HL-60 (cell line): Measurements from ENCODE around the gene ERCC2.

Source experiments
- DNase-seq, 2 experiments: peaks; one replicate each; pipeline ENCODE4 v3.0.0-alpha.2; 2010 to 2020; ENCODE audit warnings: low read depth in 1 of 2, low spot score in 1 of 2
- H3K27ac ChIP-seq: fragments of 250-450 bp; sonication (Bioruptor Pico); replicated peaks from 2 replicates; pipeline ENCODE4 v1.5.1; 2020; ENCODE audit warnings: mild to moderate bottlenecking, moderate library complexity
- H3K27me3 ChIP-seq: fragments of 250-450 bp; sonication (Bioruptor Pico); 2 replicates; pipeline ENCODE4 v1.5.1; 2021; ENCODE audit warnings: mild to moderate bottlenecking, moderate library complexity; ENCODE audit not compliant: insufficient read depth, poor library complexity, severe bottlenecking
- H3K4me3 ChIP-seq: replicated peaks from 2 replicates; pipeline ENCODE4 v1.5.1; 2011; ENCODE audit warnings: mild to moderate bottlenecking, control low read depth, low read length; ENCODE audit not compliant: insufficient read depth
- CTCF ChIP-seq: IDR thresholded peaks from one replicate; pipeline ENCODE4 v1.5.1; 2011; ENCODE audit warnings: low read length, control low read depth, inconsistent platforms; ENCODE audit not compliant: insufficient read depth
- GABPA ChIP-seq: IDR thresholded peaks from 2 replicates; pipeline ENCODE4 v1.6.1; 2012; ENCODE audit warnings: low read depth
- POLR2AphosphoS5 ChIP-seq: IDR thresholded peaks from 2 replicates; pipeline ENCODE4 v1.6.1; 2012; ENCODE audit warnings: low read depth
- REST ChIP-seq: IDR thresholded peaks from 2 replicates; pipeline ENCODE4 v1.6.1; 2012; ENCODE audit warnings: low read depth; ENCODE audit not compliant: insufficient replicate concordance
- SPI1 ChIP-seq: IDR thresholded peaks from 2 replicates; pipeline ENCODE4 v1.6.1; 2012; ENCODE audit warnings: low read depth, mild to moderate bottlenecking, borderline replicate concordance

Gene ERCC2

GRCh38 chr19:45306040-45306439 is 64.3 kb downstream of the ERCC2 start:
- H3K27ac ChIP-seq: no peak overlapping the region
- DNase-seq: no peak
- no peak overlapping the region for H3K4me3 ChIP-seq
- TF ChIP-seq GABPA: no peak
- TF ChIP-seq POLR2AphosphoS5: no peak
- no peak for TF ChIP-seq CTCF
- TF ChIP-seq REST: no peak
- TF ChIP-seq SPI1: no peak
- H3K27me3 ChIP-seq: no peaks in the 10 kb centered on the region

DNA sequence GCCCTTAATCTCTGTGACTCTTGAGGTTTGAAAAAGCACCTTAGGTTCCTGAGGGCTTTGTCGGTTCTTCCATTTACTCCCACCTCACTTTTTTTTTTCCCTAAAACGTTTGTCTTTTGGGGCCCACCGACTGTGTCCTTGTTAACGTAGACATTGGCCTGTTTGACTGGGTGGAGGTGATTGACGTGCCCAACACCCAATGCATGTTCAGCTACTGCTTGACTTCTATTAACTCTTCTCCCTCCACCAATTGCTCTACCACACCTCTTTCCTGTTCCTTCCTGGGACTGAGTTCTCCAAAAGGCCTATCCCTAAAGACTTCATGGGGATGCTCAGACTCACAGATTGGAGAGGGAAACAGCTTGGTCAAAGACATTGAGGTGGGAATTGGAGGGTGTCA is 65.0 kb downstream of the ERCC2 start:
- TF ChIP-seq POLR2AphosphoS5 (no peak), GABPA (no peak), SPI1 (no peak), REST (no peak), CTCF (no peak)
- no peak for DNase-seq

DNA sequence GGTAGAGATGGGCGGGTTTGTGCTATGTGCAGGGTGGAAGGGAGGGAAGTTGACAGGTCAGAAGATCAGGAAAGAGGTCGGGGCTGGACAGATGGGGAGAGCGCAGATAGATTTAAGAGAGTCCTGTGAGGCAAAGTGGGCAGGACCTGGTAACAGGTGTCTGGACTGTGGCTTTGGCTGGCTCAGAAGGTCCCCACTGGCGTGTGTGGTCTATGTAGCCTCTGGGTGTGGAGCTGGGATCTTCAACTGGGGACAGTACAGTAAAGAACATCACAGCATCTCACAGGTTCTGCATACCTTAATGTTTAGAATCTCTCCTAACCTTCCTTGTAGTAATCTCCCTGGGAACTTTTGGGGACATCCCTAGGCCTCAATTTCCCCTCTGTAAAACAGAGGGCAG is 65.4 kb downstream of the ERCC2 start:
- no peak for TF ChIP-seq REST
- no peak for TF ChIP-seq POLR2AphosphoS5
- TF ChIP-seq GABPA: no peak
- no peak for TF ChIP-seq CTCF
- TF ChIP-seq SPI1: no peak
- no peaks in the 10 kb centered on the region for H3K27me3 ChIP-seq
- DNase-seq: no peak
- H3K4me3 ChIP-seq: no peak overlapping the region
- no peak overlapping the region for H3K27ac ChIP-seq

More for the DNA sequence above, 65.0 kb downstream of the ERCC2 start:
- no peak overlapping the region for H3K4me3 ChIP-seq
- no peak overlapping the region for H3K27ac ChIP-seq
- H3K27me3 ChIP-seq: no peaks in the 10 kb centered on the region
